Endodermal cell (in vitro differentiated cells): Measurements from ENCODE around the gene SEC14L1. TPM values are rescaled to one million over a fixed set of nuclear protein-coding genes. Genes with fewer than 3 reads are reported as not detected.
A peak's percentile ranks its signal among the peaks of the same experiment; 100 is the strongest.

ENCODE experiments used
- DNase-seq: peaks from one replicate; pipeline ENCODE4 v3.0.0-alpha.2; 2017
- H3K27ac ChIP-seq: 2 replicates; pipeline ENCODE4 v1.5.1; 2013; ENCODE audit warnings: mild to moderate bottlenecking, low read depth, low read length, moderate library complexity
- H3K27me3 ChIP-seq: 2 replicates; pipeline ENCODE4 v1.6.1; 2013; ENCODE audit warnings: mild to moderate bottlenecking, low read length, moderate library complexity; ENCODE audit not compliant: insufficient read depth, control insufficient read depth, poor library complexity, severe bottlenecking
- H3K36me3 ChIP-seq: 2 replicates; pipeline ENCODE4 v1.7.0; 2013; ENCODE audit warnings: mild to moderate bottlenecking, low read length, moderate library complexity; ENCODE audit not compliant: control insufficient read depth, insufficient read depth
- H3K4me1 ChIP-seq: one replicate; pipeline ENCODE4 v1.7.0; 2013; ENCODE audit warnings: low read length; ENCODE audit not compliant: control insufficient read depth, insufficient read depth
- H3K4me3 ChIP-seq: 2 replicates; pipeline ENCODE4 v1.5.1; 2013; ENCODE audit warnings: mild to moderate bottlenecking, low read length, moderate library complexity
- H3K9ac ChIP-seq: 2 replicates; pipeline ENCODE4 v1.6.1; 2013; ENCODE audit warnings: mild to moderate bottlenecking, low read length, moderate library complexity; ENCODE audit not compliant: poor library complexity, severe bottlenecking; ENCODE audit errors: extremely low read depth
- H3K9me3 ChIP-seq: 2 replicates; pipeline ENCODE4 v1.6.1; 2013; ENCODE audit warnings: mild to moderate bottlenecking, low read length, moderate library complexity; ENCODE audit not compliant: control insufficient read depth
- H3K27ac Mint-ChIP-seq: 2 replicates; pipeline ENCODE4 v1.8.0; 2020; ENCODE audit warnings: mixed read lengths
- H3K27me3 Mint-ChIP-seq: 2 replicates; pipeline ENCODE4 v1.8.0; 2021; ENCODE audit warnings: mild to moderate bottlenecking, mixed read lengths; ENCODE audit not compliant: insufficient read depth
- H3K36me3 Mint-ChIP-seq: 2 replicates; pipeline ENCODE4 v1.8.0; 2020; ENCODE audit warnings: low read depth, mixed read lengths
- H3K4me1 Mint-ChIP-seq: 2 replicates; pipeline ENCODE4 v1.8.0; 2020; ENCODE audit warnings: mixed read lengths
- H3K4me3 Mint-ChIP-seq: 2 replicates; pipeline ENCODE4 v1.8.0; 2020; ENCODE audit warnings: mild to moderate bottlenecking, moderate library complexity, mixed read lengths
- H3K9me3 Mint-ChIP-seq: 2 replicates; pipeline ENCODE4 v1.8.0; 2020; ENCODE audit warnings: mild to moderate bottlenecking, mixed read lengths
- WGBS, 2 experiments: methylation state at CpG; one replicate each; pipeline versions ENCODE4 v1.1.5 to v1.1.7; 2013; ENCODE audit warnings: missing lambda C conversion rate in 2 of 2, mixed read lengths in 1 of 2; ENCODE audit not compliant: insufficient coverage in 1 of 2, insufficient read length in 1 of 2; 5-methylcytosine and 5-hydroxymethylcytosine counted together
- total RNA-seq, 2 donors: library from RNA; stranded (reverse); fragmentation: NEBNext Ultra II Directional in 1 of 2; extraction: Animal tissue kit (Norgen Biotek cat#: 25700) in 1 of 2; gene quantifications; 2 replicates in 1 of 2; 3 replicates in 1 of 2; pipeline ENCODE4 v1.2.1, GENCODE V29; 2021
- TF ChIP-seq, protein P1 (sequence below): fragments of 200-600 bp; sonication (generic); conservative IDR thresholded peaks from 2 replicates; pipeline ENCODE4 v1.5.0; 2021; ENCODE audit warnings: antibody characterized with exemption, mild to moderate bottlenecking

SEC14L1 gene
- total RNA-seq, 2 donors from 2014 or later, result 77.0 to 87.4 TPM

DNA sequence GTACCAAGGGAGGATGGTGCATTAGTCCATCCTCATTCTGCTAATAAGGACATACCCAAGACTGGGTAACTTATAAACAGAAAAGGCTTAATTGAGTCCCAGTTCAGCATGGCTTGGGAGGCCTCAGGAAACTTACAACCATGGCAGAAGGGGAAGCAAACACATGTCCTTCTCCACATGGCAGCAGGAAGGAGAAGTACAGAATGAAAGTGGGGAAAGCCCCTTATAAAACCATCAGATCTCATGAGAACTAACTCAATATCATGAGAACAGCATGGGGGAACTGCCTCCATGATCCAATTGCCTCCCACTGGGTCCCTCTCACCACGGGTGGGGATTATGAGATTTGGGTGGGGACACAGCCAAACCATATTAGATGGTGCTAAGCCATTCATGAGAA is 84.5 kb downstream of the SEC14L1 start:
- Histone ChIP-seq H3K9ac (no peak overlapping the region), H3K4me3 (no peak overlapping the region), H3K4me1 (no peaks in the 10 kb centered on the region), H3K9me3 (no peaks in the 10 kb centered on the region), H3K27ac (no peak overlapping the region), H3K27me3 (no peaks in the 10 kb centered on the region), H3K36me3 (no peaks in the 10 kb centered on the region)
- Mint-ChIP-seq H3K36me3 (peaks cover 3% of the 10 kb centered on the region), H3K27ac (no peak overlapping the region), H3K4me3 (no peak overlapping the region), H3K4me1 (peaks cover 9% of the 10 kb centered on the region), H3K27me3 (no peaks in the 10 kb centered on the region), H3K9me3 (peaks cover 5% of the 10 kb centered on the region)
- no peak for DNase-seq
- TF ChIP-seq, protein P1, sequence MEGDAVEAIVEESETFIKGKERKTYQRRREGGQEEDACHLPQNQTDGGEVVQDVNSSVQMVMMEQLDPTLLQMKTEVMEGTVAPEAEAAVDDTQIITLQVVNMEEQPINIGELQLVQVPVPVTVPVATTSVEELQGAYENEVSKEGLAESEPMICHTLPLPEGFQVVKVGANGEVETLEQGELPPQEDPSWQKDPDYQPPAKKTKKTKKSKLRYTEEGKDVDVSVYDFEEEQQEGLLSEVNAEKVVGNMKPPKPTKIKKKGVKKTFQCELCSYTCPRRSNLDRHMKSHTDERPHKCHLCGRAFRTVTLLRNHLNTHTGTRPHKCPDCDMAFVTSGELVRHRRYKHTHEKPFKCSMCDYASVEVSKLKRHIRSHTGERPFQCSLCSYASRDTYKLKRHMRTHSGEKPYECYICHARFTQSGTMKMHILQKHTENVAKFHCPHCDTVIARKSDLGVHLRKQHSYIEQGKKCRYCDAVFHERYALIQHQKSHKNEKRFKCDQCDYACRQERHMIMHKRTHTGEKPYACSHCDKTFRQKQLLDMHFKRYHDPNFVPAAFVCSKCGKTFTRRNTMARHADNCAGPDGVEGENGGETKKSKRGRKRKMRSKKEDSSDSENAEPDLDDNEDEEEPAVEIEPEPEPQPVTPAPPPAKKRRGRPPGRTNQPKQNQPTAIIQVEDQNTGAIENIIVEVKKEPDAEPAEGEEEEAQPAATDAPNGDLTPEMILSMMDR, result no peak
- whole genome bisulfite sequencing, 2 experiments, result 90% methylated on average over 1 of the region's 1 CpG; no CpG with 5 or more reads in 1 of the 2 experiments

DNA sequence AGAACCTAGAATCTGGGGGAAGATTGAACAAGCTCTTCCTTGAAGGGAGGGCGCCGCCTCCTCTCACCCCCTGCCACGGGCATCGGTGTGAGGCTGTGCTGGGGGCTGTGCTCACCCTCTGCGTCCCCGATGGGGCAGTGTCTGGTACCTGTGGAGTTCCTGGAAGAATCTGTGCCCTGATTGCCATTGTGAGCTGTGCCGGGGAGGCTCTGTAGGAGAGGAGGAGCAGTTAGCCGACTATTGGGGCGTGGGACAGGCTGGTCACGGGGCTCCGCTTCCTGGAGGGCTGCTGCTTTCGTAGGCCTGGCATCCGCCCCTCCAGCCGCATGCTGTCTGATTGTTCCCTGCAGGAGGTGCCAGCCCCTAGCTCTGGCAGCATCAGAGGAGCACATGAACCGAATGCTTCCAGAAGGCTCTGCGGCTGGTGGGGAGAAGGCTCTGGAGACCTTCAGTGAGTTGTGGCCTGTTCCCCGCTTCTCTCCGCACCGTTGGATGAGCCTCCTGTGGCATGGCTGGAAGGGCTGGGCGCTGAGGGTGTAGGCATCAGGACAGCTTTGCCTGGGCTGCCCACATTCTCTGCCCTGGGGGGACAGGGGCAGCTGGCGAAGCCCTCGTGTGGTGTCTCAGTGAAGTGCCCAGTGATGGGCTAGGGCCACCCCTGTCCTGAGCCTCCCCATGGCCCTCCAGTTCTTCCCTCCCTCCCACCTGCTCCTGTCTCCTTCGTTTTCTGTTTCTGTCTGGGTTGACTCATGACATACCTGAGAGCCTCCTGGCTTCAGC is 86.9 kb downstream of the SEC14L1 start:
- WGBS, 2 experiments, result 91 to 94% methylated on average over 9 to 23 of the region's 23 CpGs
- peak; percentile 54 for DNase-seq
- H3K27me3 Mint-ChIP-seq, result no peaks in the 10 kb centered on the region
- H3K9ac ChIP-seq, result no peak overlapping the region
- H3K4me1 Mint-ChIP-seq, result peaks cover 9% of the 10 kb centered on the region
- no peak overlapping the region for H3K4me3 ChIP-seq
- peaks cover 5% of the 10 kb centered on the region for H3K9me3 Mint-ChIP-seq
- TF ChIP-seq, protein P1, result no peak
- no peaks in the 10 kb centered on the region for H3K36me3 Mint-ChIP-seq
- no peaks in the 10 kb centered on the region for H3K4me1 ChIP-seq
- H3K4me3 Mint-ChIP-seq, result no peak overlapping the region
- no peak overlapping the region for H3K27ac ChIP-seq
- no peaks in the 10 kb centered on the region for H3K36me3 ChIP-seq
- no peaks in the 10 kb centered on the region for H3K9me3 ChIP-seq
- H3K27ac Mint-ChIP-seq, result no peak overlapping the region
- H3K27me3 ChIP-seq, result no peaks in the 10 kb centered on the region

DNA sequence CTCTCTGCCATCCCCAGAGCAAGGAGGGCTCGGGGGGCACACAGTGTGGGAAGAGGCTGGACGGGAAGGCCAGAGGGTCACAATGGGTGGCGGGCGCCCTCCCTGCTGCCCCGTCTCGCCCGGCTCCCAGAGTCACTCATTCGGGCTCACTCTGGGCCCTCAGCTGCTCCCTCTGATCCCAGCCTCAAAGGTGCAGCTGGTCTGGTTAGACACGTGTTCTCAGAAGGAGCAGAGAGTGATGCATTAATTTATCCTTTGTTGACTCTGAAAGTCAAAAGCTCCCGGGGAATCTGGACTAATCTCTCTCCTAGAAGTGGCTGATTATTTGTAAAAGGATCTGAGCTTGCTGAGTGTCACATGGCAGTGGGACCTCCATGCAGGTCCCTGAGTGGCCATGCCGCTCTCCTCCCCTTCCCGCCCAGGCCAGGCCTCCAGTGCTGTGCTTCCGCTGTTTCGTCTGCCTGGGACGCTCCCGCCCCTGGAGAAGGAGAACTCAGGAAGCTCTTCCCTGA is 87.5 kb downstream of the SEC14L1 start:
- H3K36me3 Mint-ChIP-seq, result no peaks in the 10 kb centered on the region
- TF ChIP-seq, protein P1, result no peak
- WGBS, 2 experiments, result 88 to 91% methylated on average over 13 to 16 of the region's 16 CpGs
- H3K27ac Mint-ChIP-seq, result no peak overlapping the region
- H3K4me1 ChIP-seq, result no peaks in the 10 kb centered on the region
- H3K9me3 Mint-ChIP-seq, result peaks cover 5% of the 10 kb centered on the region
- H3K27me3 ChIP-seq, result no peaks in the 10 kb centered on the region
- H3K4me1 Mint-ChIP-seq, result peaks cover 9% of the 10 kb centered on the region
- DNase-seq, result peak; percentile 73
- peak overlapping the region; percentile 38 for H3K27ac ChIP-seq
- no peak overlapping the region for H3K9ac ChIP-seq
- H3K36me3 ChIP-seq, result no peaks in the 10 kb centered on the region
- H3K4me3 ChIP-seq, result no peak overlapping the region
- H3K27me3 Mint-ChIP-seq, result no peaks in the 10 kb centered on the region
- no peak overlapping the region for H3K4me3 Mint-ChIP-seq
- no peaks in the 10 kb centered on the region for H3K9me3 ChIP-seq
